Epidermal melanocyte (primary cell): ENCODE data around the gene ATP6V0C.

Experiments
- DNase-seq: peaks from one replicate; pipeline ENCODE4 v3.0.0; 2011; ENCODE audit warnings: low spot score; ENCODE audit not compliant: insufficient read length

ATP6V0C gene

DNA sequence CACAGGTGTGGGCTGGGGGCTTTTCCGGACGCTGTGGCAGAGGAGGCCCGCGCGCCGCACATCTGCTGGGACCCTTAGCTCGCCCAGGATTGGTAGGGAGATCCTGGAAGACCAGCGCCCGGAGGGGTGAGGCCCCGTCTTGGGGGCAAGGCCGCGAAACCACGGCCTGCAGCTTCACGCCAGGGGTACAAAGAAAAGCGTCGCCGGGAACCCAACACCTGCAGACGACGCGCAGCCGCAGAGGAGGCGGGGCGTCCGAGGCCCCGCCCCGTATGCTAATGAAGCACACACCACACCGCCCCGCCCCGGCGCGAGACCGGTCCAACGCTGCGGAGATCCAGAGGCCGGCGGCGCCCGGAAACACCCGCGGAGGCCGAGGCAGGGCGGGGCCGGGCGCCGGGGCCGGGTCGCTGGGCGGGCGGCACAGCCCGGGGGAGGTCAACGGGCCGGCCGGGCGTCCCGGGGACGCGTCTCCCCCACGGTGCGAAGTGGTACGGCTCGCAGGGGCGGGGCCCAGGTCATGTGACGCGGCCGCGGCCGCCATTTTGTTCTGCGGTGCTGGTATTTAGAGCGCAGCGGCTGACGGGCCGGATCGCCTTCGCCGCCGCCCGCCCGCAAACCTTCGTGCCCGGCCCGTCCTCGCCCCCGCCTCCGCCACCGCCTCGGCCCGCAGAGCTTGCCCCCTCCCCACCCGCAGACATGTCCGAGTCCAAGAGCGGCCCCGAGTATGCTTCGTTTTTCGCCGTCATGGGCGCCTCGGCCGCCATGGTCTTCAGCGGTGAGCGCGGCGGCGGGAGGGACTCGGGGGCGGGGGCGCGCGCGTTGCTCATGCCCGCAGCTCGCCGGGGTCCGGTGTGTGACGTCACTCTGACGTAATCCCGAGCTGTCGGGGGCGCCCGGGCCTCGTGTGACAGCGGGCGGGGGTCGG is at the start of gene ATP6V0C:
Gene ATP6V0C (plus strand): TSS at position 548 of the 928 bp plus-strand sequence. CDS start 152 bp downstream, at position 700.
- DNase-seq = peak; percentile 95

DNA sequence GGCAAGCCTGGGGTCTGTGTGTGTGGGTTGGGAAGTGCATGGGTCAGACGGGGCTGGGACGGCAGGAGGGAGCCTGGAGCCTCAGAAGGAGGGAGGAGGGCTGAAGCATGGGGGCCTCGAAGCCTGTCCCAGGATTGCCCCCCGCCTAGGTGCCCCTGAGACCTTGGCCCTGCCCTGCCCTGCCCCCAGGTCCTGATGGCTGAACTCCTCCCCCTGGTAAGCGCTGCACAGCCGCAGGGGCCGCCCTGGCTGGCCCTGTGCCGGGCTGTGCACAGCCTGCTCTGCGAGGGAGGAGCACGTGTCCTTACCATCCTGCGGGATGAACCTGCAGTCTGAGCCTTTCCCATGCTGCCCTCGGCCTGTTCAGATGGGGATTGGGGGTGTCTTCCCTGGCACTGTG is 49.4 kb upstream of the ATP6V0C start:
- peak; percentile 10 for DNase-seq

DNA sequence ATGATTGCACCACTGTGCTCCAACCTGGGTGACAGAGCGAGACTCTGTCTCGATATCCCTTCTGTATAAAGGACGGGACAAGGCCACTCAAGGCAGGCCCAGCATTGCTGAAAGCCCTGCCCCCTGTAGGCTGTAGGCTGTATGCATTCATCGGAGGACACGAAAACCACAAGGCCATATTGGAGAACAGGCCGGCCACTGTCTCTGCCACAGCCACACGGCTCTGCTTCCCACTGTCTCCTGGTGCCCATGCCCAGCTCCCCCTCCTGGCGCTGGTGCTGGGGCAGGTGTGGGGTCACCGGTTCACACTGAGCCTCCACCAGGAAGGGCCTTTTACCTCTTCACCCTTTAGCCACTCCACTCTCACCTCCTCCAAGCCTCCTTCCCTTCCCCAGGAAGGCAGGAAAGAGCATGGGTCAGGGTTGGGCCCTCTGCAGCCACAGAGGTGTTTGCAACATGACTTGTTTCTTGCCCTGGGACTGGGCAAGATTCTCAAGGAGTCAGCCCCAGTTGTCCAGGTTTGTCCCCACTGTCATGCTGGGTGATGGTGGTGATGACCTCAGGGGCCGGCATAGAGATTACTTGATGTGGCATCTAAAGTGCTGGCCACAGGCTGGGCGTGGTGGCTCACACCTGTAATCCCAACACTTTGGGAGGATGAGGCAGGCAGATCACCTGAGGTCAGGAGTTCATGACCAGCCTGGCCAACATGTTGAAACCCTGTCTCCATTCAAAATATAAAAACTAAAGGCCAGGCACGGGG is 47.9 kb upstream of the ATP6V0C start:
- DNase-seq = peak; percentile 16

GRCh38 chr16:2466667-2467527 is 46.9 kb upstream of the ATP6V0C start:
- DNase-seq = peak; percentile 11

DNA sequence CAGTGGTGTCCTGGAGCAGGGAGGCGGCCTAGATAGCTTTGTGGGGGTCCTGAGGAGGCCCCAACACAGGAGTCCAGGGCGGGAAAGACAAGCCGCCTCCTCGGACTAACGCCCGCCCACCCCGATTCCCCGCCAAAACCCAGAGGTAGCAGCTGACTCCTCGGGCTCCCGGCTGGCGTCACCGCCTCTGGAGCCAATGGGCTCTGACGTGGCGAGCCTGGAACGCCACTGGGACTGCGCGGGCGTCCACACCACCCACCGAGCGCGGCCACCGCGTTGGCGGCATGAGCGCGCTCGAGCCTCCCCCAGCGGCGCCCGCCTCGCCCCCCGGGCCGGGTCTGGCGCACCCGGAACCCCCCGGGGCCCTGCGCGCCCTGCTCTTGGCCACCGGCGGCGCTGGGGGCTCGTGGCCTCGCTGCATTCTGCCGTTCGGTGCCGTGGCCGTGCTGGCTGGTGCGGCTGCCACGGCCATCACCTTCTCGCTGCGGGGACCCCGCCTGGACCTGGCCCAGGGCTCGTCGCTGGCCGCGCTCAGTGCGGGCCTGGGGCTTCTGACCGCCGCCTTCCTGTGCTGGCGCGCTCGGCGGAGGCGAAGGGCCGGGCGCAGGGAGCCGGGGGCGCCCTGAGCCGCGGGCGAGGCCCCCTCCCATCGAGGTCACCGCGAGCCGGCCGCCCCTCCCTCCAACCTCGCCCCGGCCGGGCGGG is 46.1 kb upstream of the ATP6V0C start:
- DNase-seq = peak; percentile 90

DNA sequence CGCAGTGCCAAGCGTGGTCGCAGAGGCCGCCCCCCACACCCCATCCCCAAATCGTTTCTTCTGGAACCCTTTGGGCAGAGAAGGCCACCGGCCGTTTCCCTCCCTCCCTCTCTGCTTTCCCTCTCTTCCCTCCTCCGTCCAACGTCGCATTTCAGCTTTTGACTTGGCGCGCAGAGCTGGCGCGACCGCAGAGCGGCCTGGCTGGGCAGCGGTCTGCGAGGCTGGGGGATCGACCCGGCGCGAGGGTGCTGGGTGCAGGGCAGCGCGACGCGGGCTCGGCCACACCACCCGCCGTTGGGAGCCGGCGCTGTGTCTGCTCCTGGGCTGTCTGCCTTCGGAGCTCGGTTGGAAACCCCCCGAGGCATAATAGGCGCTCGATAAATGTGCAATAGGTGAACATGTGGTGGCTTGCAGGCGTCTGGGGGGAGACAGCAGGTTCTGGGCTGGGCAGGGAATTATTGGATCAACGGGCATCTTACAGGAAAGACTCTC is 45.5 kb upstream of the ATP6V0C start:
- peak; percentile 23 for DNase-seq

DNA sequence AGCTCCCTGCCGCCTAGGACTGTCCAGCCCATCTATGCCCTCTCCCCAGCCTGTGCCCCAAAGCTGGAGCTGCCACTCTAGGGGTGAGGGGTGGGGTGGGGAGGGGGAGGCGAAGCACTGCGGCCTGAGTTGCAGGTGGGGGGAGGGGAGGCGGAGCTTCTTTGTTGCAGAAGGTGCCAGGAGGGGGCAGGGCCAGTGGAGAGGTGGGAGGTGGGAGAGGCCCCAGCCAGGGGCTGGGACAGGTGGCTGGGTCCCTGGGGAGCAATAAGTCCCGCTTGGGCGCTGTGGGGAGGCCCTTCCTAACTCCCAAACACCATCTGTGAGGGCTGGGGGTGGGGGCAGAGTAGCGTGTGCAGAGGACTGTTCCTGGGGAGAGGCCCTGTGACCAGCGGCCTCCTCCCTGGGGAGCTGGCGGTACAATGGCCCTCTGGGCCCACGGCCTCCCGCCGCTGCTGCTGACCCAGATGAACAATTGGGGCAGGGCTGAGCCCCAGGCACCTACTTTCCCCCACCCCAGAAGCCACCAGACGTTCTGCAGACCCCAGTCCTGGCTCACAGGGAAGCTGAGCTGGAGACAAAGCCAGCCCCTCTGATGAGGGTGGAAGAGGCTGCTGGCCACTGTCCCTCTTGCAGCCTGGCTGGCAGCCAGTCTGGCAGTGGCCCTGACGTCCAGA is 44.9 kb upstream of the ATP6V0C start:
- peak; percentile 30 for DNase-seq

DNA sequence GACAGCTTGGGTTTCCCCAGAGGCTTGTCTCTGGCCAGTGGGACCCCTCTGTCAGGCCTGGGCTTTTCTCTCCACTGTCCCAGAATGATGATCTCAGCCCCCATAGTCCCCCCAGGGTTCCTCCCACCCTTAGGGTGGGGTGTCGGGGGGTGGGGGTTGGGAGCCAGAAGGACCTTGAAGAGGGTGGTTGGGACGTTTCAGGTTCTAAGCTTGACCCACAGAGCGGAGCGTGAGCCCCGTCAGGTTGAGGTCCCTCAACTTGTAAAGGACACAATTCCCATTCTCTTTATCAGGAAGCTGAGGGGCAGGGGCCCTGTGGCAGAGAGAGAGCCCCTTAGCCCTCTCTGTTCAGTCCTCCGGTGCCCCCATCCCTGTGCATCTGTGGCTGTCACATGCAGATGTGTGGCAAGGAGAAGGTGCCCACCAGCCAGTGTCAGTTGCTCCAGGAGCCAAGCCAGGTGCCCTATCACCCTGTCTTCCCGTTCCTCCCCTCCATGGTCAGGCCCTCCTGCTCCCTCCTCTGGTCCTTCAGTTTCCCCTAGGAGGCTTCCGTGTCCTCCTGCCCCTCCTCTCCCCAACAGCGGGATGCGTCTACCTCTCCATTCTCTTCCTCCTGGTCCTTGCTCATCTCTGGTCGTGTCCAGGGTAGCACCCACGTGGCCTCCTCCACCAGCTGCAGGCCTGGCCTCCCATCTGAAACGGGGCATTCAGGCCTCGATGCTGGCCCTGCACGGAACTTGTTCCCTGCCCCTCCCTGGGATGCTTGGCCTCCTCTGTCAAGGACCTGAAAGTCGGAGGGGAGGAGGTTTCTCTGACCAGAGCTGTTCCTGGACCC is 44.1 kb upstream of the ATP6V0C start:
- DNase-seq = peak; percentile 28

- DNase-seq = peak; percentile 13
Measured at GRCh38 chr16:2470234-2470601, 43.5 kb upstream of the ATP6V0C start.

- no peak for DNase-seq
Measured at GRCh38 chr16:2470603-2471015, 43.1 kb upstream of the ATP6V0C start.

- peak; percentile 60 for DNase-seq
Measured at GRCh38 chr16:2471016-2471652, 42.6 kb upstream of the ATP6V0C start, which contains the start of gene NTN3. Gene NTN3, plus strand, starts transcription at chr16:2471297. Its CDS starts 405 bp downstream, at chr16:2471702.

- DNase-seq = peak; percentile 9
Measured at GRCh38 chr16:2471653-2472487, 41.9 kb upstream of the ATP6V0C start.

- peak; percentile 4 for DNase-seq
Measured at GRCh38 chr16:2472488-2472864, 41.3 kb upstream of the ATP6V0C start.

- peak; percentile 15 for DNase-seq
Measured at GRCh38 chr16:2472885-2473445, 40.8 kb upstream of the ATP6V0C start.

DNA sequence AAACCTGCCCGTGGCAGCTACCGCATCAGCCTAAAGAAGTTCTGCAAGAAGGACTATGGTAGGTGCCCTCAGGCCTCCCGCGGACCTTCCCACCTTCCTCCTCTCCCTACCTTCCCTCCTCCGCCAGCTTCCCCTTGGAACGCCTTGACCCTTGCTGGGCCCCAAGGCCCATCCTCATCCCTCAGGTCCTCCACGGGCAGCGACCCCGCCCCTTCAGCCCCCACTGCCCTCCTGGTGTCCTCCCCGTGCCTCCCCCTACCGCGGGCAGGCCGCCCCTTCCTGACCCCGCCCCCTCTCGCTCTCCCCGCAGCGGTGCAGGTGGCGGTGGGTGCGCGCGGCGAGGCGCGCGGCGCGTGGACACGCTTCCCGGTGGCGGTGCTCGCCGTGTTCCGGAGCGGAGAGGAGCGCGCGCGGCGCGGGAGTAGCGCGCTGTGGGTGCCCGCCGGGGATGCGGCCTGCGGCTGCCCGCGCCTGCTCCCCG is 40.3 kb upstream of the ATP6V0C start:
- DNase-seq = peak; percentile 14

GRCh38 chr16:2473999-2474876 is 39.5 kb upstream of the ATP6V0C start:
- DNase-seq = peak; percentile 68
